Body of pancreas (tissue), 4 donors: ENCODE results near the gene ACTR3C.

ENCODE experiments used
- CTCF ChIP-seq, 7 experiments: fragments of 450-650 bp in 4 of 7; fragments of 200-600 bp in 3 of 7; sonication (generic) in 3 of 7; IDR thresholded peaks; one replicate each; pipeline ENCODE4 v1.5.1; 2016 to 2019; ENCODE audit warnings: antibody characterized with exemption in 7 of 7
- POLR2A ChIP-seq, 3 donors: fragments of 450-650 bp; IDR thresholded peaks; one replicate each; pipeline ENCODE4 v1.6.1; 2016; ENCODE audit warnings: antibody characterized with exemption in 3 of 3, mild to moderate bottlenecking in 2 of 3

GRCh38 chr7:150371131-150371995 lies 48.0 kb upstream of the ACTR3C start:
- no peak for TF ChIP-seq CTCF (IDR thresholded peaks at IDR 0.05)
- TF ChIP-seq POLR2A (IDR thresholded peaks at IDR 0.05): peak in 1 of 3 donors; percentile 11
